Measurements from ENCODE around the gene PGAP3.
A peak's percentile ranks its signal among the peaks of the same experiment; 100 is the strongest.
"Not testable (repeated sequence)": the region's sequence is repeated elsewhere in the genome, so short reads cannot be mapped to it uniquely, and the experiment has no call there.

Gene PGAP3

DNA sequence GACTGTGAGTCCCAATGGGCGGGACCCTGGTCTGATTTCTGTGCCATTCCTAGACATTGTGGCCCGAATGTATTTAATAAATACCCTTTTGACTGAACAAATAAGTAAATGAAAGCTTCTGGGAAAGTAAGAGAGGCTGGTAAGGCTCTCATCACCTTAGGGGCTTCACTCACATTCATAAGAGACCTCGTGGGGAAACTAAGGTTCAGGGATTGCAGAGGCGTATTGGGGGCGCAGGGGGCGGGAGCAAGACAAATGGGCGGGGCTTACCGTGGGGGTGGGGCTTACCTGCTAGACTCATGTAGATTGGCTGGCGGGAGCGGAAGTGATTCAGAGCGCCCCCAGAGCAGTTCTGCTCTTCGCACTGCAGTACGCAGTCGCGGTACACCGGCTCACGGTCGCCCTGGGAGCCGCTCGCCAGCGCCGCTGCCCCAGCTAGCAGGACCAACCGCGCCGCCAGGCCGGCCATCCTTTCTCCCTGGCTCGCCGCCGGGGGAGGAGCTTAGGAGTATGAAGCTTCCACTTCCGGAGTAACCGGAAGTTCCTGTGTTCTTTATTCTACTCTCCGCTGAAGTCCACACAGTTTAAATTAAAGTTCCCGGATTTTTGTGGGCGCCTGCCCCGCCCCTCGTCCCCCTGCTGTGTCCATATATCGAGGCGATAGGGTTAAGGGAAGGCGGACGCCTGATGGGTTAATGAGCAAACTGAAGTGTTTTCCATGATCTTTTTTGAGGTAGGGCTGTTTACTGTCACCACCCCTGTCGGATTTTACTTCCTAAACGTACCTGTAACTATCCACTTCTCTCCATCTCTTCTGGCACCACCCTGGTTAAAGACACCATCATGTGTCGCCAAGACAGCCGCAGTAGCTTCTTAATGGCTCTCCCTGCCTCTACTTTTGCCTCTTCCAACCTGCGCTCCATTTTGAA lies at the start of gene PGAP3:
TSS of gene PGAP3 (minus strand) at position 512 of the 929 bp plus-strand sequence. CDS start at position 469, 43 bp downstream.
- DNase-seq (ENCODE audit: low spot score): peak; percentile 82

DNA sequence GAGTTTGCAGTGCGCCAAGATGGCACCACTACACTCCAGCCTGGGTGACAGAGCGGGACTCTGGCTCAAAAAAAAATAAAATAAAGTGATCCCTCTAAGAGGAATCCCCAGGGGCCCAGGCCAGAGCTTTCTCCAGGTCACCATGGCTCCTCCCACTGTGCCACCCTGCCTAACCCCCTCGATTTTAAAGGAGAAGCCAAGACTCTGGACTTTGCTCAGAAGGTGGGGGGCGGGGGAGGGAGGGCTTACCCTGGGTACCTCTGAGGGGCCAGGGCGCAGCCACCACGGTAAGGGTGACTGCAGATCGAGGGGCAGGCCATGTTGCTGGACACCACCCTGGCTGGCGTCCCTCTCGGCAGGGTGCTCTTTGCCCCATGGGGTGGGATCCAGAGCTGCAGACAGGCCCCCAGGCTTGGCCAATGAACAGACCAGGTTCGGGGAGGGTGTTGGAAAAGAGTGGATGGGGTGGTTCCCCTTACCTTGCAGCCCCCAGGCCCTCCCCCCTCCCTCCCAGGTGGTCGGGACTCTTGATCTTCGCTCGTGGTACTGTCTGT lies 49.4 kb upstream of the PGAP3 start:
- DNase-seq (ENCODE audit: low spot score): no peak

- DNase-seq (ENCODE audit: low spot score): no peak
Observed at GRCh38 chr17:39736319-39737165, 48.7 kb upstream of the PGAP3 start.

- no peak for DNase-seq (ENCODE audit: low spot score)
Observed at GRCh38 chr17:39735882-39736281, 48.0 kb upstream of the PGAP3 start.

- DNase-seq (ENCODE audit: low spot score): no peak
Observed at GRCh38 chr17:39732586-39732985, 44.7 kb upstream of the PGAP3 start.

DNA sequence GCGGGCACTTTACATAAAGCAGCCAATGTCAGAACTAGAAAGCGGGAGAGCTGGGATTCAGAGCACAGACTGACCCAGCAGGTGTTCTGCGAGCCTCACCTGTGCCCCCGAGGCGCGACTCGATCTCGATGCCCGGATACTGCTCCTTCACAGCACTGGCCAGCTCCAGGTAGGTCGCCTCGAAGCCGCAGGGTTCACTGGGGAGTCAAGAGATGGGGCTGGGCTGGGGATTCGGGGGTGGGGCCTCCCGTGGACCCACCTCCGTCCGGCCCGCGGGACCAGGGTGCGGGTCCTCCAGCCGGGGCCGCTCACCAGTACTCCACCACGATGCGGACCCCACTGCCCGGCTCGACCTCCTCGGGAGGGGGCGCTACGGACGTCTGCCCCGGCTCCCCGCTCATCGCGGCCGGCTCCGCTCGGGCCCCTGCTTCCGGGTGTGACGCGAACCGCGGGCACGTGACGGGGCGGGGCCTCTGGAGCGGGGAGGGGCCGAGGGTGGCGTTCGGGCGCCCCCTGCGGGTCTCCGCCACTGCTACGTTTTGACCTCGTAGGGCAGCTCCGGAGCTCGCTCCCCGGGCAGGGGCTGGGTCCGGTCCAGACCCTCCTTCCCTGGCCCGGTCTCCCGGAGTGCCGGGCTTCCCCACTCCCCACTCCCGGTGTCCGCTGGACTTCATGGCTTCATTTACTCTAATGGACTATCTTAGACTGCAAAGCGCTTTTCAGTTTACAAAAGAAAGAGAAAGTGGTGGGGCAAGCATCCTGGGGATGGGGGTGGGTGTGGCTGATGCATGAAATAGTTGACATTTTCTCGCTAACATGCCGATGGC lies 42.5 kb upstream of the PGAP3 start, which contains the start of gene MIEN1:
TSS of gene MIEN1 (minus strand) at position 438 of the 827 bp plus-strand sequence. CDS start at position 401, 37 bp downstream.
- peak; percentile 93 for DNase-seq (ENCODE audit: low spot score)

DNA sequence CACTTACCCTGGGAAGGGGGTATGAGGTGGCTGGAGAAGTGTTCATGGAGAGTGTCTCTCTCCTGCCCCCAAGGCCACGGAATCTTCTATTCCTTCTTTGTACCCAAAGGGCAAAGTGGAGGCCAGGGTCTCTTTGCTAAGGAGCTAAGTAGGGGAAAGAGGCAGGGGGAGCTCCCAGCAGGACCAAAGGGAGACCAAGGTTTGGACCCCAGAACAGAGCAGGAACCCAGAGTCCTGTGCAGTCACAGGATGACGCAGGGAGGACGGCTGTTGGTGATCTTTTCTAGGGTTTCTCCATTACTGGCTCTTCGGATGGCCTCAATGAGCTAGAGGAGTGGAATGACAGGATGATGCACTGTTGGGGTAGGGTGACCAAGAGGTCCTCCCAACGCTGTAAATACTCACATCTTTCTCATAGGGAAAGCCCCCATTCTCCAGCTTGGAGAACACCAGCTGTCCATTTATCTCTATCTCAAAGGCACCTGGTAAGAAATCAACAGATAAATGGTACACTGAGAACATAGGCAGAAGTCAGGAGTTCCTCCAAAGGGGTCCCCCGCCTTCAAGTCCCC lies 41.5 kb upstream of the PGAP3 start:
- DNase-seq (ENCODE audit: low spot score): no peak

GRCh38 chr17:39727556-39727955 lies 39.7 kb upstream of the PGAP3 start:
- DNase-seq (ENCODE audit: low spot score): no peak

DNA sequence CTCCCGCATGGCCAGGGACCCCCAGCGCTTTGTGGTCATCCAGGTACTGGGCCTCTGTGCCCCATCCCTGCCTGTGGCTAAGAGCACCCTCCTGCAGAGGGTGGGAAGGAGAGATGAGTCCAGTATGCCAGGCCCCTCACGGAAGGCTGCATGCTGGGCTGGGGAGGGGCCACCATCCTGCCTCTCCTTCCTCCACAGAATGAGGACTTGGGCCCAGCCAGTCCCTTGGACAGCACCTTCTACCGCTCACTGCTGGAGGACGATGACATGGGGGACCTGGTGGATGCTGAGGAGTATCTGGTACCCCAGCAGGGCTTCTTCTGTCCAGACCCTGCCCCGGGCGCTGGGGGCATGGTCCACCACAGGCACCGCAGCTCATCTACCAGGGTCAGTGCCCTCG lies 38.8 kb upstream of the PGAP3 start:
- no peak for DNase-seq (ENCODE audit: low spot score)

GRCh38 chr17:39725923-39726322 lies 38.1 kb upstream of the PGAP3 start:
- not testable (repeated sequence) for DNase-seq (ENCODE audit: low spot score)

DNA sequence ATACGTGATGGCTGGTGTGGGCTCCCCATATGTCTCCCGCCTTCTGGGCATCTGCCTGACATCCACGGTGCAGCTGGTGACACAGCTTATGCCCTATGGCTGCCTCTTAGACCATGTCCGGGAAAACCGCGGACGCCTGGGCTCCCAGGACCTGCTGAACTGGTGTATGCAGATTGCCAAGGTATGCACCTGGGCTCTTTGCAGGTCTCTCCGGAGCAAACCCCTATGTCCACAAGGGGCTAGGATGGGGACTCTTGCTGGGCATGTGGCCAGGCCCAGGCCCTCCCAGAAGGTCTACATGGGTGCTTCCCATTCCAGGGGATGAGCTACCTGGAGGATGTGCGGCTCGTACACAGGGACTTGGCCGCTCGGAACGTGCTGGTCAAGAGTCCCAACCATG lies 36.9 kb upstream of the PGAP3 start:
- no peak for DNase-seq (ENCODE audit: low spot score)

- DNase-seq (ENCODE audit: low spot score): no peak
Observed at GRCh38 chr17:39722965-39723848, 35.4 kb upstream of the PGAP3 start.

- DNase-seq (ENCODE audit: low spot score): no peak
Observed at GRCh38 chr17:39722104-39722503, 34.2 kb upstream of the PGAP3 start.

DNA sequence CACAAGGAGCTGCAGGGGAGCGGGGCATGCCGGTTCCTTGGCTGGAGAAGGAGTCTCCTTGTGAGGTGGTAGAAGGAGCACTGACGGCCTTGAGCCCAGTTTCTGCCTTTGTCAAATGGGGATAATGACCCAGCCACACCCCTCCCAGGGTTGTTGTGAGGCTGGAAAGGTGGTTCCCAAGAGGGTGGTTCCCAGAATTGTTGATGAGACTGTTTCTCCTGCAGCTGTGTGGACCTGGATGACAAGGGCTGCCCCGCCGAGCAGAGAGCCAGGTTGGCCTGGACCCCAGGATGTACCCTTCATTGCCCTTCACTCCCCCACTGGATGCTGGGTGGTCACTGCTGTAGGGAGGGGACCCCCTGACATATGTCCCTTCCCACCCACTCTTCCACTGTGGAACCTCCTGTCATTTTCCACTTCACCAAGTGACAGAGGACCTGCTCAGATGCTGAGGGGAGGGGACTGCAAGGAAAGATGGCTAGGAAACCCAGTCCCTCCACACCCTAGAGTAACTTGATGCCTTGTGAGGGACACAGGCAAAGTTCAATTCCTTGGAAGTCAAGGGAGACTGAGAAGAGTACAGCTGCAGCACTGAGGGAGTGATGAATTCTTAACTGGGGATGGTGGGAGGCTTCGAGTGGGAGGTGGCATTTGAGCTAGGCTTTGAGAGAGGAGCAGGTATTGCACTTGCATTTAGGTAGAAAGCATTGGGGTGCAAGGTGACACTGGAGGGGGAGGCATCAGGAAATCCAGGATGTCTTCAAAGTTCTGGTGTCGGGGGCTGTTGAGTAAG lies 31.9 kb upstream of the PGAP3 start:
- DNase-seq (ENCODE audit: low spot score): no peak

DNA sequence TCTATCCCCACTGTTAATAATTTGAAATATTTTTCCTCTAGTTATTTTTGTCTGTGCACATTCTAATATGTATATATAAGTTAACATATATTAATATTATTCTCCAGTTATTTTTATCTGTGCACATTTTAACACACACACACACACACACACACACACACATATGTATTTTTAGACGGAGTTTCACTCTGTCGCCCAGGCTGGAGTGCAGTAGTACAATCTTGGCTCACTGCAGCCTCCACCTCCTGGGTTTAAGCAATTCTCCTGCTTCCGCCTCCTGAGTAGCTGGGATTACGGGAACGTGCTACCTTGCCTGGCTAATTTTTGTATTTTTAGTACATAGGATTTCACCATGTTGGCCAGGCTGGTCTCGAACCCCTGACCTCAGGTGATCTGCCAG lies 29.8 kb upstream of the PGAP3 start:
- no peak for DNase-seq (ENCODE audit: low spot score)

GRCh38 chr17:39716879-39717536 lies 29.2 kb upstream of the PGAP3 start:
- DNase-seq (ENCODE audit: low spot score): no peak

GRCh38 chr17:39716073-39716818 lies 28.4 kb upstream of the PGAP3 start:
- DNase-seq (ENCODE audit: low spot score): no peak
